Fibroblast of villous mesenchyme (primary cell): ENCODE measurements around the gene PKIB. TPM values are rescaled to one million over a fixed set of nuclear protein-coding genes. Genes with fewer than 3 reads are reported as not detected.

Source experiments
- DNase-seq: peaks from one replicate; pipeline ENCODE4 v3.0.0-alpha.2; 2010; ENCODE audit warnings: low read depth
- H3K4me3 ChIP-seq: 2 replicates; pipeline ENCODE4 v1.5.1; 2011; ENCODE audit warnings: low read depth, mild to moderate bottlenecking, low read length
- CTCF ChIP-seq: IDR thresholded peaks from 2 replicates; pipeline ENCODE4 v1.5.1; 2012; ENCODE audit warnings: low read depth, mild to moderate bottlenecking, low read length; ENCODE audit not compliant: insufficient read depth
- small RNA-seq: library from RNA; depleted of rRNA; stranded (forward); fragments of <200 nt; gene quantifications from one replicate; pipeline ENCODE3, GENCODE V24; 2012
- total RNA-seq: library from RNA; depleted of rRNA; stranded (reverse); fragments of >200 nt; gene quantifications from 2 replicates; pipeline ENCODE4 v1.2.3, GENCODE V29; 2012

PKIB gene
- total RNA-seq, 1 donor, result 13.8 TPM

DNA sequence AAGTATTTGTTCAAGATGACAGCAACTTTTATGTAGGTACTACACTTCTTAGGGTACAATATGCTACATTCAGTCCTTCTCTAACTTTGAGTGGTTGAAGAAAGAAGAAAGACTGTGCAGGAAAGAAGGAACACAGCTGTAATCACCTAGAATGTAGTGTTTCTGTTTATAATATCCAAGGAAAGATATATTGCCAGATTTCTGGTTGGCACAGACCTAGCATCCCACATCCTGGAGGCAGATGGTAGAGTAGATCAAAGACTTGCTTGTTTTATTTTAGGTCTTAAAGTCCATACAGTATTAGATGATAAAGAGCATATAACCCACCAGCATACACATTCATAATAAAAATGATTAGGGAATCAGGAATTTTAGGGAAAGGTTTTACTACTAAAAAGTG is 156.1 kb downstream of the PKIB start:
- no peak overlapping the region for H3K4me3 ChIP-seq
- DNase-seq, result no peak
- no peak for TF ChIP-seq CTCF

- TF ChIP-seq CTCF, result peak; percentile 26
Observed at GRCh38 chr6:122770835-122771601, 160.8 kb downstream of the PKIB start.

DNA sequence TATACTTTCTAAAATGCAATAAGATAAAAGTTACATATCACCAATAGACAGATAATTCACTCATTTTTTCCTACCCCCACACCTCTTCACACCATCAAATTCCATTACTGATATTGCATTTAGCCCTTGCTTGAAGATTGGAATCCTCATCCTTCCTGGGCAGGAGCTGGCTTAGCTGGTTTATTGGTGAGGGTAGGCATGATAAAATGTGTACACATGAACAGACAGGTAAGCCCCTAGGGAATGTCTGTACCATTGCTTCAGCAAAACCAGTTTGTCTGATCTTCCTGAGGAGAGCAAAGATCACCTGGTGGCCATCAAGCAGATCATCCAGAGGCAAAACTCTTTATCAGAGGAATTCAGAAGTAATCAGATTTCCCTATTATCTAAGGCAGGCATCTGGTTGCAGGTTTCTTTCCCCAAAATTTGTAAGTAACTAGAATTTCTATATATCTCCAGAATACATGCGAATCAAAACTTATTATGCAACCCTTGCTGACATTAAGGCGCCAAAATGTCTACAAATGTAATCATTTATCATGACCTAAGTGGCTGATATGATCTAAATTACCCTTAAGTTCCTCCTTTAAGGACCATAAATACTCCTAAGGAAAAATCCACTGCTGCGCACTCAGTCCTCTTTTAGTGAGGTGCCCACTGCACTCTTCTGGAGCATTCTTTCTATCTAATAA is 162.7 kb downstream of the PKIB start:
- no peak overlapping the region for H3K4me3 ChIP-seq
- DNase-seq, result no peak
- no peak for TF ChIP-seq CTCF

More at GRCh38 chr6:122770835-122771601, 160.8 kb downstream of the PKIB start:
- no peak overlapping the region for H3K4me3 ChIP-seq
- peak; percentile 71 for DNase-seq

Small RNA genes within 50 kb of the gene (small RNA-seq; reads per million reads assigned to genes)
- gene RN7SL564P, result not detected

Other genes with a start within 250 kb of the PKIB start
- gene HSF2, start 210.8 kb upstream of the PKIB start, total RNA-seq, result 21.3 and 36.7 TPM in 2 replicates
- gene SERINC1, start 138.6 kb upstream of the PKIB start, total RNA-seq, result 142 and 246 TPM in 2 replicates
- not detected in 2 replicates for gene FABP7, start 169.3 kb downstream of the PKIB start, total RNA-seq
- 13.4 and 21.3 TPM in 2 replicates for gene SMPDL3A, start 178.9 kb downstream of the PKIB start, total RNA-seq